ENCODE data around the gene POC5.
"Not testable (repeated sequence)": the region's sequence is repeated elsewhere in the genome, so short reads cannot be mapped to it uniquely, and the experiment has no call there.

The POC5 gene, protein sequence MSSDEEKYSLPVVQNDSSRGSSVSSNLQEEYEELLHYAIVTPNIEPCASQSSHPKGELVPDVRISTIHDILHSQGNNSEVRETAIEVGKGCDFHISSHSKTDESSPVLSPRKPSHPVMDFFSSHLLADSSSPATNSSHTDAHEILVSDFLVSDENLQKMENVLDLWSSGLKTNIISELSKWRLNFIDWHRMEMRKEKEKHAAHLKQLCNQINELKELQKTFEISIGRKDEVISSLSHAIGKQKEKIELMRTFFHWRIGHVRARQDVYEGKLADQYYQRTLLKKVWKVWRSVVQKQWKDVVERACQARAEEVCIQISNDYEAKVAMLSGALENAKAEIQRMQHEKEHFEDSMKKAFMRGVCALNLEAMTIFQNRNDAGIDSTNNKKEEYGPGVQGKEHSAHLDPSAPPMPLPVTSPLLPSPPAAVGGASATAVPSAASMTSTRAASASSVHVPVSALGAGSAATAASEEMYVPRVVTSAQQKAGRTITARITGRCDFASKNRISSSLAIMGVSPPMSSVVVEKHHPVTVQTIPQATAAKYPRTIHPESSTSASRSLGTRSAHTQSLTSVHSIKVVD

DNA sequence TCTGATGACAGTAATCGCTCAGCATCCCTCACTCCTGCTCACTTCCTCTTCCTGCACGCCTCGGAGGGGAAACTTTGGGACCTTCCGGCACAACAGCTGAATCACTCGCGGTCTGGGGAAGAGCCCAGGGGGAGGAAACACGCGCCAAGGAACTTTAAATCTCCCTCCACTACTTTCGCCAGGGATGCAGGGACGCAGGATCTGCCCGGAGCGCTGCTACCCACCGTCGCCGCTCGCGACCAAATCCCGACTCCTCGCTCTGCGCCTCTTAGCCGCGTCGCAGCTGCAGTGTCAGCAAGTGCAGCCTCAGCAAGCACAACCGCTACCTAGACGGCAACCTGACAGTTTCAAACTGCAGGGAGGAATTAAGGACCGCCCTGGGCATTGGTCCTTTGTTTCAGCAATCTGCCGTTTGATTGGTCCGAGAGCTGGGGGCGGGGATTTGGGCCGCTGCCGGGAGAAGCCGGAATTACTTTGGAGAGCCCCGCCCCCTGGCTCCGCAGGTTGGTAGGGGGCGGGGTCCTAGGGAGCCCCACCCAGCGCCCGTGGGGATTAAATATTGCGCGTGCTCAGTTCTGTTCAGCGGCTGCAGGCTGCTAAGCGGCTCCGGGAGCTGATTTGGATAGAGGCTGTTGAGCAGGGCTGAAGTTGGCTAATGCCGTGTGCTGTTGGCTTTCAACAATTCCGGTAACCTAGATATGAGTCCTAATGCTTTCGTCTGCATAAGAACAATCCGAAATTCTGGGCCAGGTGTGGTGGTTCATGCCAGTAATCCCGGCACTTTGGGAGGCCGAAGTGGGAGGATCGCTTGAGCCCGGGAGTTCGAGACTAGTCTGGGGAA, at the start of gene POC5:
POC5 (minus strand) TSS at position 356 of the 841 bp plus-strand sequence. CDS start 4,500 bp downstream, outside the sequence.
- peak; percentile 95 to 97 for DNase-seq (ENCODE audit: low read depth in 2 of 2)

DNA sequence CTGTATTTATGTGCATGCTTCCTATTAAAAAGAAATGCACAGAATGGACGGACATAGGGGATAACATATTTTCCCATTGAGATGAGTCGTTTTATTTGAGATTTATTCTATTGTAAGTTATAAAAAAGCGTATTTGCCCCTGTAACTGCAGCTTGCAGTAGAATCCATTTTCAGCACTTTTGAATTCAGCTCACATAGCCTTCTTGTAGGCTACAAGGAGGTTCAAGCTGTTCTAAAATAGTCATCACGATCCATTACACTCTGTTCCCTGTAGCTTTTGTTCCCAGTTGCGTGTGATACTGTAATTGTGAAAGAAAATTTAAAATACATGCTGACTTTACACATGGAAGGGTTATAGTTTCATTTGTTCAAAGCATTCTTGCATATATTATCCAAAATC, 40.9 kb upstream of the POC5 start:
- DNase-seq (ENCODE audit: low read depth in 2 of 2), result no peak

DNA sequence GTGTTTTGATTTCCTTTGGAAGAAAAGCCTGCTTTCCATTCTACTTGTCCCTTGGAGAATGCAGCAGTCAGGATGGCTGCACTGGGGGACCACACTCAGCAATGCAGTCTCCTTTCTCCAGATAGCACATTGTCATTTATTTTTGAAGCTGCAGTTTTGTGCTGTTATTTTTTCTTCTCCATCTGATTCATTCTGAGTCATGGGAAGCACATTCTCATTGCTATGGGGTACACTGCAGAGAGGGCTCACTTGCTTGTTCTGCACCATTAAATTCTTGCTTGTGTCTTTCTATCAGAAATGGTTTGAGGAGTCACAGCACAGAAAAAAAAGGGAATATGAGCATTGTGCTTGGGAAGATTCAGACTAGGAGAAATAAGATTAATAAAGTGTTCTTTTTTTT, 39.7 kb upstream of the POC5 start:
- DNase-seq (ENCODE audit: low read depth in 2 of 2), result no peak

DNA sequence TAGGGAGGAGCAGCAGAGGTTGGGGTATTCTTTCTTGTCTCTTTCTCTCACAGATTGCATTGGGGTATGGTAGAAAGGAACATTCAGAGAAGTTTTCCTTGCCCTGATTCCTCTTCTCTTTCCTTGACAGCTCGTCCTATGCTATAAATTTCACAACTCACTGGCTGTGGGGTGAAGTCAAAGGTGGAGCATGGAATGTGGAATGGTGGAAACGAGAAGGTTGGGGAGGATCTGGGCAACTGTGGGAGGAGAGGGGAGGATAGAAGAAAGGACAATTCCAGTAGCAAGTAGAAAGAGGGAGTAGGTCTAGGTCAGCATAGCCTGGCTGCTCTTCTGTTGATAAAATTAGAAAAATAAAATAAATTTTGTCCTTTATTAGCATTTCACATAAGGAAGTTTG, 39.0 kb upstream of the POC5 start:
- DNase-seq (ENCODE audit: low read depth in 2 of 2), result no peak

DNA sequence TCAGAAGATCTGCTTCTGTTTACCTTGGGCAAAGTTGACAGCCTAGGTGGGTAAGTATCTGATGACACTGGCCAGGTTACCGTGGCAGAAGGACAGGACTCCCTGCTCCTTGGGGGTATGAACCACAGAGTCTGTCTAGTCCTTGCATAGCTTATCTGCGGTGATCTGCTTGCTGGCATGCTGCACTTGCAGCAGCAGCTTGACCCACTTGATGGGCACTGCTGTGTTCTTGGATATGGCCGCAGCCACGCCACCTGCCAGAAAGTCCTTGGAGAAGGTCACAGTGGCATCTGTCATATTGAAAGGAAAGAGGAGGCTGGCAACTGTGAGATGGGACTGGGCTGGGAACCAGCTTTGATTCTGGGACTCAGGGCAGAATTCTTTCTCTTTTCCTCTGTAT, 35.9 kb upstream of the POC5 start:
- DNase-seq (ENCODE audit: low read depth in 2 of 2), result no peak

DNA sequence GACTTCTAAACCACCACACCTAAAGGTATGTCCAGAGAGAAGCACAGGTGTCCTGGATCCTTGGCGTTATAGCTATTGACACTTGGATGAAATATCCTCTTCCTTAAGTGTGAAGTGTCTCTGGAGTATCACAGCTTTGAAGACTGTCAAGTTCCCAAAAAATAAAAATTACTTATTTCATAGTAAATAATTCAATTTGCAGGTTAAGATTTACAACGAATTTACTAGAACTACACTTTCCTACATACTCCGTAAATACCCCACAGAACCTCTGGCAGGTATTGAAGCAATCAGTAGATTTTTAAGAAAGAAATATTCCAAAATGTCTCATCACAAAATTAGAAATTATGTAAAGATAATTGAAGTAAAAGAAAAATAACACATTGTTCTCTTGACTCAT, 27.1 kb upstream of the POC5 start:
- no peak for DNase-seq (ENCODE audit: low read depth in 2 of 2)

DNA sequence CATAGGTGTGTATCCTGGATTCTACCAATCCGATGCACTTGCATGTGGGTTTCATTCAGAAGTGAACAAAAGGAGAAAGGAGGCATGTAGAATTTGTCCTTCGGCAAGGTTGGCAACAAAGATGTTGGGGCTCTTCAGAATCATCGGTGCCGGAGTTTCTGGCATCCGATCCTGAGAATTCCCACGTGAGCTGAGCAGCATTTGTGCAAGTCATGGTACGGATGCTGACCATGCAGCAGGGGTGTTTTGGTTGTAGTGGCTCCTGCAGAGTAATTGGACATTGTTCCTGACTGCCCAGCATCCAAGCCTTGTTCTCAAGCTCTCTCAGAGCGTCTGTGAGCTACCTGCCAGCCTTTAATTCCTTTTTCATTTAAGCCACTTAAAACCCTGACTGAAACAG, 19.0 kb upstream of the POC5 start:
- DNase-seq (ENCODE audit: low read depth in 2 of 2), result no peak

DNA sequence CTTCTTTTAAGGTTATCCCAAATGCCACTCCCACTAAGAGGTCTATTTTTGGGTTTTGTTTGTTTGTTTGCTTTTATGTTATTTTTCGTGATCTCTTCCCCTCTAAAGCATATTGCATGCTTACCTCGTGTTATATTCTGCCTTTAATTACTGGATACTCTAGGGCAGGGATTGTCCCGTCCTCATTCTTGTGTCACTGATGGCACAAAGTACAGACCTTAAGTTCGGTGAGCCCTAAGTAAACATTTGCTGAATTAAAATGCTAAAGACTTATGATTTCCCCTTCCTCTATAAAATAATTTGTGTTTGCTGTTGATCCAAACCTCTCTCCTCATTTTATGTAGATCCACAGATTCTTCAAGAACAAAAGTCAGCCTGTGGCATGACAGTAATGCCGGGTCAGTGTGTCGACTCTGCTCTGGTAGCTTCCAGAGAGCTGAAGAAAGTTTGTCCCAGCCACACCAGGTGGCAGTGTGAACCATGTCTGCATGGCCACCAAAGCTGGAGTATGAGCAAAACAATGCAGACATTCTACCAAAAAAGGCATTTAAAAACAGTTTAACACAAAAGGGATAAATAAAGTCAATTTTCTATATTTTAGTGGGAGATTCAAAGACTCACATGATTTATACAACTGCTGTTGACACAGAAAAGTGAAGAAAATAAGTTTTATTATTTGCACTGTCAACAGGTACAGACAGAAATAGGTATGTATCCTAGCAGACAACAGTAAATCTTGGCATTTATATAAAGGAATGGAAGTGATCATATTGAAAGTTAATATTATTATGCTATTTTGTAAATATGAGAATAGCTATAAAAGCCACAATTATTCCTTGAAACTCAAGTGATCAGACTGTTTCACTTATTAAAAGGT, 17.9 kb upstream of the POC5 start:
- DNase-seq (ENCODE audit: low read depth in 2 of 2), result no peak

DNA sequence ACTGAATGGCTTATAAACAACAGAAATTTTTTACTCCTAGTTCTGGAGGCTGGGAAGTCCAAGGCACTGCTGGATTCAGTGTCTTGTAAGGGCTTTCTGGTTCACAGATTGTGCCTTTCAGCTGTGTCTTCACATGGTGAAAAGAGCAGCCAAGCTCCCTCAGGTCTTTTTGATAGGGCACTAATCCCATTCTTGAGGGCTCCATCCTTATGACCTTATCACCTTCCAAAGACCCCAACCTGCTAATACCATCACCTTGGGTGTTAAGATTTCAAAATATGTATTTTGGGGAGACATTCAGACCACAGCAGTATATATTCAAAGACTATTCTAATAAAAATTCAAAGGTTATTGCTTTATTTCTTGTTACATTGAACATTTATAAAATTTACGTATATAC, 16.5 kb upstream of the POC5 start:
- no peak for DNase-seq (ENCODE audit: low read depth in 2 of 2)

DNA sequence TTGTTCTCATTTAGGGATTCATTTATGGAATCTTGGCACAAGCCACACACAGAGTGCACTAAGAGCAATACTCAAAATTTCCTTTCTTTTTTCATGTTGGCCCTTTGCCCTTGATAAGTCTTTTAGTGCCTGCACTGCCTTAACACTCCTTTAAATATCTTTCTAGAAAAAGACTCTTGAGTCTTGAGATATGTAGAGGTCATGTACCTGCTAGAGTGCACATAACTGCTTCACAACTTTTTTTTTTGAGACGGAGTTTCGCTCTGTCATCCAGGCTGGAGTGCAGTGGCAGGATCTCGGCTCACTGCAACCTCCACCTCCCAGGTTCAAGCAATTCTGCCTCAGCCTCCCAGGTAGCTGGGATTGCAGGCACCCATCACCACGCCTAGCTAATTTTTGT, 14.3 kb upstream of the POC5 start:
- DNase-seq (ENCODE audit: low read depth in 2 of 2), result not testable (repeated sequence)

DNA sequence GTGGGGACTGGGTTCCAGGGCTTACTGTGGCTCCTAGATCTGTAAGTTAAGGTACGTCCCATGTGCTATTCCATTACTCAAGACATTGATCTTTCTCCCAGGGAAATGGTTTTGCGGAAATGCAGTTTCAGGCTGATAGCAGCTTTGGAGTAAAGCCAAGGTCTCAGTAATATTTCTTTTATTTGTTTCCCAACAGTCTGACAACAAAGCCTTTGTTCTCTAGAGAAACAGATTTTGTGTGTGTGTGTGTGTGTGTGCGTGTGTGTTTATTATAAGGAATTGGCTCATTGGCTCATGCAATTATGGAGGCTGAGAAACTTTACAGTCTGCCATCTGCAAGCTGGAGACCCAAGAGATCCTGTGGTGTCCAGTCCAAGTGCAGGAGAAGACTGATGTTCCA, 12.1 kb upstream of the POC5 start:
- no peak for DNase-seq (ENCODE audit: low read depth in 2 of 2)

DNA sequence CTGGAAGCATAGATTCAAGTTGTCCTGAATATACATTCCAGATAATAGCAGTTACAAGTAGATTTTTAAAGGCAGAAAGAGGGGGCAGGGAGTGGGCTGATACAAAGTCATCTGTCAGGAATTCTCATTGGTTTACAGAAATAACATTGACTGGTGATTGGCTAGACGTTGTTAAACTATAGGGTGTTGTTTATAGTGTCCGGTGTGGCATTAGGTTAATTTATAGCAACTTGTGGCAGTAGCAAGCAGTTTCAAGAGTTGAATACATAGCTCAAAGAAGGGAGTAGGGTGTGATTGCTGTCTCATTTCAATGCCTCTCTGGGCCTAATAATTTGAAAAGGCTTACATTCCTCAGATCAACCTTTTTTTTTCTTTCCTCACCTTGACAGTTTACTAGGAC, 10.7 kb upstream of the POC5 start:
- no peak for DNase-seq (ENCODE audit: low read depth in 2 of 2)

DNA sequence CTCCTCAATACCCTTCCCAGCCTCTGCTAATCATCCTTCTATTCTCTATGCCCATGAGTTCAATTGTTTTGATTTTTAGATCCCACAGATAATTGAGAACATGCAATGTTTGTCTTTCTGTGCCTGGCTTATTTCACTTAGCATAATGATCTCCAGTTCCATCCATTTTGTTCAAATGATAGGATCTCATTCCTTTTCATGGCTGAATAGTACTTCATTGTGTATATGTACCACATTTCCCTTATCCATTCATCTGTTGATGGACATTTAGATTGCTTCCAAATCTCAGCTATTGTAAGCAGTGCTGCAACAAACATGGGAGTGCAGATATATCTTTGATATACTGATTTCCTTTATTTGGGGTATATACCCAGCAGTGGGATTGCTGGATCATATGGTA, 9.0 kb upstream of the POC5 start:
- DNase-seq (ENCODE audit: low read depth in 2 of 2), result not testable (repeated sequence)

DNA sequence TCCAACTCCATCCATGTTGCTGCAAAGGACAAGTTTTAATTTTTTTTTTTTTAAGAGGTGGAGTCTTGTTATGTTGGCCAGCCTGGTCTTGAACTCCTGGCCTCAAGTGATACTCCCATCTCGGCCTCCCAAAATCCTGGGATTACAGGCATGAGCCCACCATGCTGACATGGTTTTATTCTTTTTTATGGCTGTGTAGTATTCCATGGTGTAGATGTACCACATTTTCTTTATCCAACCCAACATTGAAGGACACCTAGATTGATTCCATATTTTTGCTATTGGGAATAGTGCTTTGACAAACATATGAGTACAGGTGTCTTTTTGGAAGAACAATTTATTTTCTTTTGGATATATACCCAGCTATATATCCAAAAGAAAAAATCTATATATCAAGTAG, 6.1 kb upstream of the POC5 start:
- DNase-seq (ENCODE audit: low read depth in 2 of 2), result no peak

DNA sequence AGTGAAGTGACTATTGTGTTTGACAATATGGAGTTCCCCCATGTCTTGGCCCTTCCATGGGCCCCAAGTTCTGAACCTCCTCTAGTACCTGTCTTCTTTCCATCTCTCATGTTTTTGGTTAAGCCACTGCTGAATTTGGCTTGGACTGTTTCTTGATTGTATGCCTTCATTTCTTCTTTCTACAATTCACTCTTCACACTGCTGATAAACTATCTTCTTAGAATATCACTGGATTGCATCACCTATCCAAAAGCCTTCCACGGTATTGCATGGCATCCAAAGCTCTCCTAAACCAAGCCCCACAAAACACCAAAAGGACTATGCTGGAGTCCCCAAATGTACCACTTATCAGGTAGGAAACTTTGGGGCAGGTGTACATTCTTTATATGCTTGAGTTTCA, 4.3 kb upstream of the POC5 start:
- no peak for DNase-seq (ENCODE audit: low read depth in 2 of 2)

DNA sequence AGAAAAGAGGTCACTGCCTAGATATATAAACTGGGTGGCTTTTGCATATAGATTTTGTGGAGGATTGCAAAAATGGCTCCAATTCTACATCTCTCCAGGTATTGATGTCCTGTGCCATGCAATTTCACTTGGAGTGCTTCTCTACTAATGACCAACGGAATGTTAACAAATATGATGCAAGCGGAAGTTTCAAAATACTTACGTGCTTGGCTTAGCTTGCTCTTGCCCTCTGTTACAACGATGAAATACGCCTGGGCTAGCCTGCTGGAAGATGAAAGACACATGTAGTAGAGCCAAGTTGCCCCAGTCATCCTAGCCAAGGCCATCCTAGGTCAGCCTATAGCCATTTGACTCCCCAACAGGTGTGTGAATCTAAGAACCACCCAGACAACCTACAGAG, 3.6 kb upstream of the POC5 start:
- DNase-seq (ENCODE audit: low read depth in 2 of 2), result no peak

DNA sequence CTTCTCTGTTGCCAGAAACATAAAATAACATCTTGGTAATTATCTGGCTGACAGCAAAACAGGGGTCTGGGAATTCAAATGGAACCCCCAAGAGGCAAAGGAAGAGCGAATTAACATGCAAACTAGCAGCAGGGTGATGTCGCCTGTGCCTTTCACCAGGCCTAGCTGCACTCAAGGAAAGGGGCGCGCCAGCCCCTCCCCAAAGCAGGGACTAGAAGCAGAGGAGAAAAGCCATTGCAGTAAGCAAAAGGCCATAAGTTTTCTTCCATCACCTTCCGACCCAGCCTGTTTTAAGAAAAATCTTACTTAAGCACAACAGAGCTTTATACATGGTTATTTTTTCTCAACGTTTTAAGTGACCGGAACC, 539 bp downstream of the POC5 start:
- no peak for DNase-seq (ENCODE audit: low read depth in 2 of 2)

DNA sequence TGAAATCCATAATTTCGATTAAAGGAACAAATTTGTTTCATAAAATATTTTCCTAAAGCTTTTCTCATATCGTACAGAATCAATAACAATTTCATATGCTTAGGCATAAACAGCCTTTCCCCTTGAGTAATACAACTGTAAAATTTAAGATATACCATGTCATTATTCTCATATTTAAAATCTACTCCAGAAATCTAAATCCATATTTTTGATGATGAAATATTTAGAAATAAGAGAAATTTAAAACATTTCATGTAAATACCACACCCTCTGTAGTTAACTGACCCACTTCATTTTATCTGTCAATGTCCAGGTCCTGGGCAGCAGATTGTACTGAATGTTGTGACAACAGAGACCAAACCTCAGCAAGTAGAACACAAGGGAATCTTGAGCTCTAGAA, 5.1 kb downstream of the POC5 start:
- DNase-seq (ENCODE audit: low read depth in 2 of 2), result no peak

DNA sequence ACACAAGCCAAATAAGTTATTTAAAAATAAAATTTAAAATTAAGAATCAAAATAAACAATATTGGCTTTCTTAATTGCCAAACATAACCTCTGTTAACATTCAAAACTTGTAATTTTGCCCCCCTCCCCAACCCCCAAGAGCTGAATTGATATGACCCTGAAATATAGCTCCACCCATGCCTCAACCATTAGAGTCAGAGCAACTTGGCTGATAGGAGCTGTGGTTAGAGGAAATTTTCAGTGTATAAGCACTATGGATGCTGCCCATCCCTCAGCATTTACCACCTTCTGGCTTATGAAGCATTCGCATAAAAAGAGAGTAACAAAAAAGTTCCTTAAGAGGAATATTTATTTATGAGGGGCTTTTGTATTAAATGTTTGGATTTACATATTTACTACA, 6.1 kb downstream of the POC5 start:
- DNase-seq (ENCODE audit: low read depth in 2 of 2), result no peak

DNA sequence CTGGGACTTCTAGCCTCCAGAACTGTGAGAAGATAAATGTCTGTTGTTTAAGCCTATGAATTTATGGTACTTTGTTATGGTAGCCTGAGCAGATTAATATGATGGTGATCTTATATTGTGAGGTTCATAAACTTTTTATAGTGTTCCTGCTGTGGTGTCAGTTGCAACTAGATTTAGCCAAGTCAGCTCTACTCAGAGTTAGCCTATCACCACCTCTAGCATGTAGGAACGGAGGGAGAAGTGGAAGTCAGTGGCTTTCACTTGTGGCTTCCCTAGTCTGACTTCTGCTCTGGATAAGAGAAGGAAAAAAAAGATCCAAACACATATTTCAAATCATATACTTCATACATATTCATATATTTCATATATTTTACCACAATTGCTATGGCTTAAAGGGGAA, 6.6 kb downstream of the POC5 start:
- no peak for DNase-seq (ENCODE audit: low read depth in 2 of 2)

DNA sequence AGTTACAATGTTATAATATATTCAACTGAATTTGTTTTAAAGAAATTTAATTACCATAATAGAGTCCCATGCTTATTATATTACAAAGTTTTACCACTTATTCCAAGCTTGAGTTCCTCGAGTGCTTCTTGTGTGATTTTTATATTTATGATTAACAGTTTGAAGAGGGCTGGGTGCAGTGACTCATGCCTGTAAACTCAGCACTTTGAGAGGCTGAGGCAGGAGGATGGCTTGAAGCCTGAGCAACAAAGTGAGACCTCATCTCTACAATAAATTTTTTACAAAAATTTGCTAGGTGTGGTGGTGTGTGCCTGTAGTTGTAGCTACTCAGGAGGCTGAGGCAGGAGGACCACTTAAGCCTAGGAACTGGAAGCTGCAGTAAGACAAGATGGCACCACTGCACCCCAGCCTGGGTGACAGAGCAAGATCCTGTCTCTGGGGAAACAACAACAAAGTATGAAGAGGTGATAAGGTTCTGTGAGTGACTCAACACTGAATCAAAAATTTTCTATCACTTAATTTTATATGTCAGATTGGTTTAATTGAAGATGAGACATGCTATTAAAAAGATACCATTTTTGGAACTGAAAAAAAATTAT, 9.2 kb downstream of the POC5 start:
- no peak for DNase-seq (ENCODE audit: low read depth in 2 of 2)

DNA sequence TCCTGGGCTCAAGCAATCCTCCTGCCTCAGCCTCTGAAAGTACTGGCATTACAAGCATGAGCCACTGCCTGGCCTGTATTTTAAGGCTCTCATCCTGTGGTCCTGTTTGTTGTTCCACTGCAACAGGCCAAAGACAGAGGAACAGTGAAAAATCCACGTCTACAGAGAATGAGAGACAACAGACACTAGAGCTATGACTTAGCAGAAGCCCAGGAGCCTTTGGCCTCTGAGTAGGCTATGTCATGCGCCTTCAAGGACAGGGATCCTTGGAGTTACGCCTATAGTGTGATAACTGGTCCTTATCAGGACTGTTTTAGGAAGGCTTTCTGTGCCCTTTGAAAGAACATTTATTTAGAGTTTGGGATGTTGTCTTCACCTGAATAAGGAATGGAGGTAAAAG, 10.5 kb downstream of the POC5 start:
- no peak for DNase-seq (ENCODE audit: low read depth in 2 of 2)
